ENCODE data around the gene PLEKHO2. TPM values are rescaled to one million over a fixed set of nuclear protein-coding genes. Genes with fewer than 3 reads are reported as not detected.

PLEKHO2 gene
- total RNA-seq, 1 donor from 2014 or later, result 18.0 TPM

- Mint-ChIP-seq H3K36me3 (ENCODE audit: unreplicated experiment) (no peaks in the 10 kb centered on the region), H3K9me3 (ENCODE audit: unreplicated experiment) (peaks cover 1% of the 10 kb centered on the region), H3K4me1 (ENCODE audit: low read depth, unreplicated experiment) (peaks cover 10% of the 10 kb centered on the region), H3K4me3 (ENCODE audit: unreplicated experiment) (no peak overlapping the region), H3K27me3 (ENCODE audit: unreplicated experiment) (no peaks in the 10 kb centered on the region), H3K27ac (ENCODE audit: unreplicated experiment) (no peak overlapping the region)
- no peak for TF ChIP-seq CTCF (IDR thresholded peaks at IDR 0.05; ENCODE audit: partially characterized antibody, unreplicated experiment)
- DNase-seq, result no peak
Measured at GRCh38 chr15:64816452-64816851, 25.3 kb upstream of the PLEKHO2 start.

- Mint-ChIP-seq H3K4me1 (ENCODE audit: low read depth, unreplicated experiment) (peaks cover 7% of the 10 kb centered on the region), H3K9me3 (ENCODE audit: unreplicated experiment) (peaks cover 5% of the 10 kb centered on the region), H3K27me3 (ENCODE audit: unreplicated experiment) (peaks cover 8% of the 10 kb centered on the region), H3K27ac (ENCODE audit: unreplicated experiment) (peak overlapping the region; percentile 22), H3K4me3 (ENCODE audit: unreplicated experiment) (peak overlapping the region; percentile 94), H3K36me3 (ENCODE audit: unreplicated experiment) (no peaks in the 10 kb centered on the region)
- no peak for TF ChIP-seq CTCF (IDR thresholded peaks at IDR 0.05; ENCODE audit: partially characterized antibody, unreplicated experiment)
- no peak for DNase-seq
Measured at GRCh38 chr15:64824929-64825430, 16.7 kb upstream of the PLEKHO2 start.

- Mint-ChIP-seq H3K4me3 (ENCODE audit: unreplicated experiment) (peak within 1 kb of the TSS; percentile 94), H3K27ac (ENCODE audit: unreplicated experiment) (peak within 1 kb of the TSS; percentile 95), H3K27me3 (ENCODE audit: unreplicated experiment) (peaks cover 8% of the 10 kb centered on the region), H3K36me3 (ENCODE audit: unreplicated experiment) (no peaks in the 10 kb centered on the region), H3K4me1 (ENCODE audit: low read depth, unreplicated experiment) (peaks cover 7% of the 10 kb centered on the region), H3K9me3 (ENCODE audit: unreplicated experiment) (peaks cover 5% of the 10 kb centered on the region)
- TF ChIP-seq CTCF (IDR thresholded peaks at IDR 0.05; ENCODE audit: partially characterized antibody, unreplicated experiment), result no peak
- DNase-seq, result peak; percentile 83
Measured at GRCh38 chr15:64825431-64826294, 16.1 kb upstream of the PLEKHO2 start, which contains the start of gene PIF1. Gene PIF1 (minus strand): TSS chr15:64825647. CDS start chr15:64824335, 1,312 bp downstream.

GRCh38 chr15:64828985-64829384, 12.7 kb upstream of the PLEKHO2 start:
- Mint-ChIP-seq H3K36me3 (ENCODE audit: unreplicated experiment) (no peaks in the 10 kb centered on the region), H3K27me3 (ENCODE audit: unreplicated experiment) (peaks cover 2% of the 10 kb centered on the region), H3K4me1 (ENCODE audit: low read depth, unreplicated experiment) (peaks cover 7% of the 10 kb centered on the region), H3K27ac (ENCODE audit: unreplicated experiment) (no peak overlapping the region), H3K9me3 (ENCODE audit: unreplicated experiment) (peaks cover 2% of the 10 kb centered on the region), H3K4me3 (ENCODE audit: unreplicated experiment) (no peak overlapping the region)
- TF ChIP-seq CTCF (IDR thresholded peaks at IDR 0.05; ENCODE audit: partially characterized antibody, unreplicated experiment), result no peak
- no peak for DNase-seq

- Mint-ChIP-seq H3K9me3 (ENCODE audit: unreplicated experiment) (peaks cover 4% of the 10 kb centered on the region), H3K27me3 (ENCODE audit: unreplicated experiment) (peaks cover 4% of the 10 kb centered on the region), H3K27ac (ENCODE audit: unreplicated experiment) (no peak overlapping the region), H3K4me1 (ENCODE audit: low read depth, unreplicated experiment) (peaks cover 3% of the 10 kb centered on the region), H3K4me3 (ENCODE audit: unreplicated experiment) (no peak overlapping the region), H3K36me3 (ENCODE audit: unreplicated experiment) (no peaks in the 10 kb centered on the region)
- DNase-seq, result no peak
- no peak for TF ChIP-seq CTCF (IDR thresholded peaks at IDR 0.05; ENCODE audit: partially characterized antibody, unreplicated experiment)
Measured at GRCh38 chr15:64833690-64834089, 8.0 kb upstream of the PLEKHO2 start.
